ENCODE measurements around the gene SAA1. TPM values are rescaled to one million over a fixed set of nuclear protein-coding genes. Genes with fewer than 3 reads are reported as not detected.

The SAA1 gene
- total and polyA plus RNA-seq, 2 donors (not counting 3 experiments of a cell fraction or from before 2014, with no cell fraction given), result not detected

GRCh38 chr11:18230859-18231258, 35.2 kb upstream of the SAA1 start:
- CTCF ChIA-PET, result interaction anchor here (1.5 to 1.6 kb wide), 2 partner anchors 10 to 13 kb away, joined by 4 to 5 read pairs; no protein-coding TSS in a partner anchor

More at GRCh38 chr11:18230859-18231258, 35.2 kb upstream of the SAA1 start:
- Histone ChIP-seq H3K9me3 (replicated peaks; ENCODE audit: control insufficient read depth, insufficient read depth, low read length) (no peaks in the 10 kb centered on the region), H3K9me1 (replicated peaks; ENCODE audit: control insufficient read depth, extremely low read depth, insufficient read depth, low read length) (no peaks in the 10 kb centered on the region), H3K36me3 (ENCODE audit: control insufficient read depth in 2 of 2, extremely low read depth in 1 of 2, insufficient read depth in 2 of 2, low read length in 2 of 2) (no peaks in the 10 kb centered on the region), H3K79me2 (ENCODE audit: control insufficient read depth, insufficient read depth, low read length) (no peaks in the 10 kb centered on the region), H3K4me3 (replicated peaks in 1 of 3; ENCODE audit: insufficient read depth in 1 of 3, low read depth in 1 of 3, low read length in 3 of 3) (no peak overlapping the region), H3K4me1 (ENCODE audit: control insufficient read depth, extremely low read depth, insufficient read depth, low read length) (no peaks in the 10 kb centered on the region), H4K20me1 (replicated peaks; ENCODE audit: control insufficient read depth, extremely low read depth, insufficient read depth, low read length) (no peaks in the 10 kb centered on the region), H3K4me2 (ENCODE audit: insufficient read depth, low read length) (no peak overlapping the region), H3K27ac (ENCODE audit: insufficient read depth, low read depth, low read length) (no peak overlapping the region), H3K27me3 (ENCODE audit: control insufficient read depth in 2 of 2, insufficient read depth in 2 of 2, low read length in 2 of 2) (no peaks in the 10 kb centered on the region), H3K9ac (replicated peaks; ENCODE audit: extremely low read depth, insufficient read depth, low read length) (no peak overlapping the region), H2AFZ (ENCODE audit: low read depth, low read length) (no peak overlapping the region)
- FAIRE-seq, result no peak
- intact Hi-C loops (cut with micrococcal nuclease) (no loop called here), dilution Hi-C loops (cut with MboI; ENCODE audit: extremely low pct_ligation_motif_present, low sequenced_read_pairs) (no loop called here)
- no peak for TF ChIP-seq CTCF (IDR thresholded peaks at IDR 0.05; ENCODE audit: extremely low read depth in 1 of 2, insufficient read depth in 1 of 2, low read depth in 1 of 2, low read length in 2 of 2)
- TF ChIP-seq FOS (IDR thresholded peaks at IDR 0.05; ENCODE audit: borderline replicate concordance, insufficient read depth, low read length), result no peak
- TF ChIP-seq MAX (IDR thresholded peaks at IDR 0.05; ENCODE audit: insufficient read depth, insufficient read length), result no peak
- no peak for TF ChIP-seq JUN (IDR thresholded peaks at IDR 0.05; ENCODE audit: borderline replicate concordance, insufficient read depth, insufficient read length, low read depth)
- no peak for TF ChIP-seq GATA2 (IDR thresholded peaks at IDR 0.05; ENCODE audit: insufficient read depth, insufficient read length, low read depth, low read length)
- no peak for TF ChIP-seq POLR2AphosphoS5 (IDR thresholded peaks at IDR 0.05; ENCODE audit: insufficient read depth, low read depth, low read length)
- no peak for TF ChIP-seq MYC (IDR thresholded peaks at IDR 0.05; ENCODE audit: low read depth, low read length)
- TF ChIP-seq EZH2 (IDR thresholded peaks at IDR 0.05; ENCODE audit: borderline replicate concordance, low read depth, low read length, severe bottlenecking), result no peak
- TF ChIP-seq POLR2A (IDR thresholded peaks at IDR 0.05; ENCODE audit: low read depth, low read length), result no peak
- BruUV-seq (replicated peaks), result no TSS peak
- POLR2A ChIA-PET, result no interaction called here
- DNase-seq (ENCODE audit: low read depth, low spot score), result no peak
